Measurements from ENCODE around the gene RTN1.

GRCh38 chr14:59582845-59583509 is 287.6 kb downstream of the RTN1 start:
- no peak for TF ChIP-seq EZH2phosphoT487 (IDR thresholded peaks at IDR 0.05; ENCODE audit: unreplicated experiment)
- no peak for TF ChIP-seq EZH2 (IDR thresholded peaks at IDR 0.05; ENCODE audit: low read depth, unreplicated experiment)
- TF ChIP-seq CTCF (conservative IDR thresholded peaks at IDR 0.05; ENCODE audit: low read depth in 2 of 2), result peak; percentile 75 to 77
- TF ChIP-seq, protein P1, sequence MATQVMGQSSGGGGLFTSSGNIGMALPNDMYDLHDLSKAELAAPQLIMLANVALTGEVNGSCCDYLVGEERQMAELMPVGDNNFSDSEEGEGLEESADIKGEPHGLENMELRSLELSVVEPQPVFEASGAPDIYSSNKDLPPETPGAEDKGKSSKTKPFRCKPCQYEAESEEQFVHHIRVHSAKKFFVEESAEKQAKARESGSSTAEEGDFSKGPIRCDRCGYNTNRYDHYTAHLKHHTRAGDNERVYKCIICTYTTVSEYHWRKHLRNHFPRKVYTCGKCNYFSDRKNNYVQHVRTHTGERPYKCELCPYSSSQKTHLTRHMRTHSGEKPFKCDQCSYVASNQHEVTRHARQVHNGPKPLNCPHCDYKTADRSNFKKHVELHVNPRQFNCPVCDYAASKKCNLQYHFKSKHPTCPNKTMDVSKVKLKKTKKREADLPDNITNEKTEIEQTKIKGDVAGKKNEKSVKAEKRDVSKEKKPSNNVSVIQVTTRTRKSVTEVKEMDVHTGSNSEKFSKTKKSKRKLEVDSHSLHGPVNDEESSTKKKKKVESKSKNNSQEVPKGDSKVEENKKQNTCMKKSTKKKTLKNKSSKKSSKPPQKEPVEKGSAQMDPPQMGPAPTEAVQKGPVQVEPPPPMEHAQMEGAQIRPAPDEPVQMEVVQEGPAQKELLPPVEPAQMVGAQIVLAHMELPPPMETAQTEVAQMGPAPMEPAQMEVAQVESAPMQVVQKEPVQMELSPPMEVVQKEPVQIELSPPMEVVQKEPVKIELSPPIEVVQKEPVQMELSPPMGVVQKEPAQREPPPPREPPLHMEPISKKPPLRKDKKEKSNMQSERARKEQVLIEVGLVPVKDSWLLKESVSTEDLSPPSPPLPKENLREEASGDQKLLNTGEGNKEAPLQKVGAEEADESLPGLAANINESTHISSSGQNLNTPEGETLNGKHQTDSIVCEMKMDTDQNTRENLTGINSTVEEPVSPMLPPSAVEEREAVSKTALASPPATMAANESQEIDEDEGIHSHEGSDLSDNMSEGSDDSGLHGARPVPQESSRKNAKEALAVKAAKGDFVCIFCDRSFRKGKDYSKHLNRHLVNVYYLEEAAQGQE (IDR thresholded peaks at IDR 0.05; ENCODE audit: unreplicated experiment), result no peak
- no peak for TF ChIP-seq CREB1 (CRISPR knock-in tag; IDR thresholded peaks at IDR 0.05; ENCODE audit: low read depth)
- no peak for TF ChIP-seq ZNF331 (CRISPR knock-in tag; IDR thresholded peaks at IDR 0.05; ENCODE audit: low read depth)
- TF ChIP-seq JUNB (IDR thresholded peaks at IDR 0.05; ENCODE audit: unreplicated experiment), result no peak
